Prostate gland (tissue), 2 donors: ENCODE measurements around the gene TEKT4. TPM values are rescaled to one million over a fixed set of nuclear protein-coding genes. Genes with fewer than 3 reads are reported as not detected.
"Not testable (repeated sequence)": the region's sequence is repeated elsewhere in the genome, so short reads cannot be mapped to it uniquely, and the experiment has no call there.

Experiments
- DNase-seq: peaks from one replicate; pipeline ENCODE4 v3.0.0-alpha.2; 2019; ENCODE audit warnings: low spot score
- H3K27ac ChIP-seq, 2 donors: fragments of 200-600 bp; sonication (generic); 2 replicates each; pipeline ENCODE4 v1.5.1; 2017 to 2019
- H3K27me3 ChIP-seq: fragments of 200-600 bp; sonication (generic); replicated peaks from 2 replicates; pipeline ENCODE4 v1.5.1; 2019; ENCODE audit not compliant: insufficient read depth
- H3K36me3 ChIP-seq, 2 donors: fragments of 200-600 bp; sonication (generic); 1 replicate in 1 of 2; 2 replicates in 1 of 2; pipeline versions ENCODE4 v1.5.1 to v1.8.1; 2017 to 2019
- H3K4me1 ChIP-seq: fragments of 200-600 bp; sonication (generic); replicated peaks from 2 replicates; pipeline ENCODE4 v1.5.1; 2019
- H3K4me3 ChIP-seq, 2 donors: fragments of 200-600 bp; sonication (generic); 2 replicates each; pipeline ENCODE4 v1.5.1; 2017 to 2019
- H3K9me3 ChIP-seq: fragments of 200-600 bp; sonication (generic); 2 replicates; pipeline ENCODE4 v1.5.1; 2017
- CTCF ChIP-seq, 4 experiments: fragments of 200-600 bp in 2 of 4; fragments of 450-650 bp in 2 of 4; sonication (generic) in 2 of 4; IDR thresholded peaks; 1 replicate in 3 of 4; 2 replicates in 1 of 4; pipeline ENCODE4 v1.5.1; 2016 to 2019; ENCODE audit warnings: antibody characterized with exemption in 4 of 4, mild to moderate bottlenecking in 2 of 4, moderate library complexity in 2 of 4
- POLR2A ChIP-seq: fragments of 450-650 bp; IDR thresholded peaks from one replicate; pipeline ENCODE4 v1.6.1; 2016; ENCODE audit warnings: antibody characterized with exemption, mild to moderate bottlenecking
- POLR2AphosphoS5 ChIP-seq: sonication (generic); formaldehyde crosslinking; IDR thresholded peaks from one replicate; pipeline ENCODE4 v1.6.1; 2017; ENCODE audit warnings: antibody characterized with exemption
- WGBS: methylation state at CpG from one replicate; pipeline ENCODE4 v1.1.5; 2018; 5-methylcytosine and 5-hydroxymethylcytosine counted together
- intact Hi-C: fragments of 100-400 bp; cut with DNase I; formaldehyde crosslinking; loops from one replicate; pipeline ENCODE4 v1.14.2; 2022
- small RNA-seq, 2 donors: library from RNA; depleted of rRNA; stranded (forward); fragments of <200 nt; gene quantifications; one replicate each; pipeline ENCODE3, GENCODE V24; 2016
- total RNA-seq, 2 donors: library from RNA; depleted of rRNA; stranded (reverse); fragments of >200 nt; gene quantifications; one replicate each; pipeline ENCODE4 v1.1.0, GENCODE V29; 2016

Gene TEKT4
- total RNA-seq, 2 donors from 2014 or later: 0.09 to 1.6 TPM

- Histone ChIP-seq H3K9me3 (no peaks in the 10 kb centered on the region), H3K27me3 (no peaks in the 10 kb centered on the region), H3K27ac (no peak overlapping the region), H3K4me1 (no peaks in the 10 kb centered on the region), H3K4me3 (no peak overlapping the region), H3K36me3 (no peaks in the 10 kb centered on the region)
- no peak for DNase-seq
- WGBS: 41% methylated on average over 11 of the region's 11 CpGs
- no peak for TF ChIP-seq CTCF (IDR thresholded peaks at IDR 0.05)
- no peak for TF ChIP-seq POLR2A
- TF ChIP-seq POLR2AphosphoS5: no peak
- intact Hi-C loops: no loop called here
Observed at GRCh38 chr2:94923196-94923595, 52.0 kb downstream of the TEKT4 start.

GRCh38 chr2:94924999-94925398 lies 53.8 kb downstream of the TEKT4 start:
- H3K27ac ChIP-seq, intact Hi-C loops: not testable (repeated sequence)
- WGBS: 22% methylated on average over 2 of the region's 2 CpGs

More at GRCh38 chr2:94924999-94925398, 53.8 kb downstream of the TEKT4 start:
- H3K36me3 ChIP-seq, H3K4me3 ChIP-seq, DNase-seq, H3K27me3 ChIP-seq, H3K4me1 ChIP-seq, H3K9me3 ChIP-seq: not testable (repeated sequence)

Small RNAs within 50 kb of the gene (small RNA-seq; reads per million reads assigned to genes)
- gene RNU6-1320P: 0 reads per million in 2 donors

Other genes starting within 250 kb of the TEKT4 start
- gene MAL, start 154.3 kb downstream of the TEKT4 start, total RNA-seq: 1 to 10 TPM; 3.1 to 8.0 TPM